Tongue (tissue), 2 donors: ENCODE measurements around the gene GRIK2. TPM values are rescaled to one million over a fixed set of nuclear protein-coding genes. Genes with fewer than 3 reads are reported as not detected.

Experiments
- DNase-seq: peaks from one replicate; pipeline ENCODE4 v3.0.0-alpha.2; 2015
- total RNA-seq: library from RNA; depleted of rRNA; stranded (reverse); fragments of >200 nt; gene quantifications from one replicate; pipeline ENCODE4 v1.2.3, GENCODE V29; 2014

The GRIK2 gene
- total RNA-seq, 1 donor from 2014 or later = 3.1 TPM

DNA sequence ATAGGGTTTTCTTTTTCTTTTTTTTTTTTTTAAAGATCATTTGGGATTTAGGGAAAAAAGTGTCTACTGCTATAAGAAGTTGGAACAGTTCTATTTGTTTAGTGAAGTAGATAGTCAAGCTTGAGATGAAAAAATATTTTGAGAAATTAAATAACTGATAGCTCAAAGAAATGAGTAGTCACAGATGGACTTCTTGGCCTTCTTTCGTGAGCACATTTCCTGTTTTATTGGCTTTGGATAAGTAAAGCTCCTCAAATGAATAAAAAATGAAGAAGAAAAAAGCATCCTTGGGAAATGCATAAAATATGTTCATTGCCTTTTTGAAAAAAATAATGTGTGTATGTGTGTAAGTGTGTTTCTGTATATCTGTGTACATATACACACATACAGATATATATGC lies 515.9 kb downstream of the GRIK2 start:
- DNase-seq = no peak

DNA sequence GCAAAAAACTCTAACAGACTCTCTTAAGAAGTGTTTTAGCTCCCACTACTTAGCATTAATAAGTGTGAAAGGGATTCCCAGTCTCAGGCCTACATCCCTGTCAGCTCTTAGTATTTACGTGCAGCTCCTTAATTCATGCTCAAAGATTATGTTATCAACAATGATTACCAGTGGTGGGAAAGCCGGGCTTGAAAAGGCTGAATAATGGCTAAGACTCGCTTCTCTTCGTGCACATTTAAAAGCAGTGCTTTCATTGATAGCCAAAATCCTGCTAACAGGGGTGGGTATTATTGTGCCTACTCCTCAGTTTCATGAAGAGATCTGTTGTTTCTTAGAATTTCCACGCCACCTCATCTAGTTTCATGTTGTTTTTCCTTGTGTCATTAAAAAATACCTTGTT lies 518.8 kb downstream of the GRIK2 start:
- no peak for DNase-seq

DNA sequence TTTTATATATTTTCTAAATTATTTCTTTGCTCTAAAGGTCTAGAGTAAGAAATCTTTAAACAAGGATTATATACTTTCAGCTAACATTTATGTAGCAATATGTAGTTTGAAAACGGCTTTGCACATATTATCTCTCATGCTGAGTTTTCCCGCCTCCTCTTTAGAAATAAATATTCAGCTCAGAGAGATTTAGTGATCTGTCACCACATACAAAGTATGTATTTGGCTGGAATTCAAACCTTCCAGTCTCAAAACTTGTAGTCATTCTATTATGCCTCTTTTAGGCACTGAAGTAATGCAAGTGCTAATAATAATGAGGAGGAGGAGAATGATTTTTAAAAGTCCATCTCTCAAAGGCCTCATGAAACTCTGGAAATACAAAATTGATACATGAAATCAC lies 525.0 kb downstream of the GRIK2 start:
- DNase-seq = no peak

DNA sequence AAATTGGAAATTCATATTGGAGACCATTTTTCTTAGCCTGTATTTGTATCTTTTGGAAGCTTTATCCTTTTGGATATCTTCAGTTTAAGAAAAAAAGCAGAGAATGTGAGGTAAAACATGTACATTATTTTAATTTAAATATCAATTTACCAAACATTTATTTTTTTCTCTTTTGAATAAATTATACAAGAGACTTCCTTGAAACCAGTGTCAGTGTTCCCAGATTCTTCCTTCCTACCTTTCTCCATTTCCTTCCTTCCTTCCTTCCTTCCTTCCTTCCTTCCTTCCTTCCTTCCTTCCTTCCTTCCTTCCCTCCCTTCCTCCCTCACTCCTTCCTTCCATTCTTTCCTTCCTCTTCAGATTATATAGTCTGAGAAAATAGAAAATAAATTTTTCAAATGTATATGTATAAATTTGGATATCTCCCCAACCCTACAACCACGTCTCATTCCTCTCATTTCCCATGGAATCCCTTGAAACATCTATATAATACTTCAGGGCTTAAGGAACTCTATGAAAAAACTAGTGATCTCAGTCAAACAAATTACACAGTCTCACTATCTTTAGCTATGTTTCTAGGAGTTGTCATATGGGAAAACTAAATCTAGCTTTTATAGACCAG lies 528.4 kb downstream of the GRIK2 start:
- DNase-seq = no peak

DNA sequence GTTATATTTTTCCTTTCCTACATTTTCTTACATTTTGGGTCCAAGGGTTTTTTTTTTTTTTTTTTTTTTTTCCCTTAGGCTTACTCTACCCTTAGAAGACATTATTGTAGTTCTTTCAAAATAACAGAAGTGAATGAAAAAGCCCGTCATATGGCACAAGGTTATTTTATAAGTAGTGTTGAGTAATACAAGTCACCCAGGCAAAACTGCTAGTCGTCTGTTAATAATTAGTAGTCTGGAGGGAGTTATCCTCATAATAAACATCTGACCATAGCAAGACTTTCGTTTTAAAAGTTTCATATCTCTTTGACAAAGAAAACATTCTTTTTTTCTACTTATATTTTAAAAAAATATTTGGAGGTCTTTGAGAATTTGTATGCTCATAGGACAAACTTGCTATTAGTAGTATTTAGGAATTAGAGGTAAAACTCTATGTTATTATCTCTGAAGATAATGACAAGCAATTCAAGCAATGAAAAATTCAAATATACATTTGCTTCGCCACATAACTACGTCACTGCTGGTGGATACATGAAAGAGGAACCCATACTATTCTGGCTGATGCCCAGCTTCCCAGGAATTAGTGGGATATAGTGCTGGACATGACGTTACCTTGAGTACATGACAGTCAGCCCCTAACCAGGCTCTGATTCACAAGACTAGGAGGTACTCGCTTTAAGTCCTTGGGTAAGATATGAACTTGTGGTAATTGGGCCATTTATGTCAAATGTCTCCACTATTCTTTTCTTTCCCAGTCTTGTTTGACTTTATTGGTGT lies 532.8 kb downstream of the GRIK2 start:
- no peak for DNase-seq

DNA sequence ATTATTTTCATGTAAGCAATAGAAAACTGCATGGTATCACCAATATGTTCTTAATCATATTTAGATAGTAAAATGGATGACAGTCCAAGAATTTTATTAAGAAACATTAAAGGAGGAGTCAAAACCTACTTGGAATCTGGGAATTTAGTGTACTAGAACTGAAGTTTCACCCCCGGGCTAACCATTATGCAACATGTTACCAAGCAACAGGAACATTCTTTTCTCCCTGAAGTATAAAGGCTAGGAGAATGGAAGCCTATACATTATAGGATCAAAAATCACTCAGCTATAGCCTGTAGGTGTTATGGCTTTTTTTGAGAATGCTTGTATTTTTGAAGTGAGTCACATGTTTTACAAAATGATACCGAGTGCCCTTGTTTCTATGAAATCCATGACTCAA lies 538.3 kb downstream of the GRIK2 start:
- DNase-seq = no peak

DNA sequence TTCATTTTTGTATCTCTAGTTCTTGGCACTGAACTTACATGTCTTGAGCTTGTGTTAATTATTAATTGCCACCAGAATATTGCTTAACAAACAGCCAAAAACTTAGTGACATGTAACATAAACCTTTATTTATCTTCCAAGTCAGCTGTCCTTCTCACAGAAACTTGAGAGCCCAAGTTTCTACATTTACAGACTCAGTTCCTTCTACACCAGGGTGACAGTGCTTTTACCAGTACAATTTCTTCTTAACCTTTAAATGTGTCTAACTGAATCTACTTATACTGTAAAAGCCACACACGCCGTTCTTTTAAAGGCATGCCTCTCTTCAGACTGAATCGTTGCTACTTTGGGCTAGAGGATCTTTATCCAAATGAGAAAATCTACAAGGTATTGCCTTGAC lies 539.2 kb downstream of the GRIK2 start:
- no peak for DNase-seq

DNA sequence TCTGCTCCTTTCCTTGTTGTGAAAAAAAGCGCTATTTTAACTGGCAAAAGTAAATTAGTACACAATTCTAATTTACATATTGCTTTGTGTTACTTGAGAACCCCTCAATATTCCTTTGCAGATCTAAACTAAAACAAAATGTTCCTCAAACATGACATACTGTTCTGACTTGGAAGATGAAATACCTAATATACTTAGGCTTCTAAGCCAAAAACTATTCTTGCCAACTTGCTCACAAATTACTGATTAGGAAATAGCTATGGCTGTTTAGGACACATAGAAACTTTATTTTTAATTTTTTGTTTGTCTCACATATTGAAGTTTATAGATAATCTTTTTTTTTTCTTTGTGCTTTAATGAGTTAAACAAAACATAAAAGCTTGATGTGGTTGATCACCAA lies 542.2 kb downstream of the GRIK2 start:
- DNase-seq = no peak

DNA sequence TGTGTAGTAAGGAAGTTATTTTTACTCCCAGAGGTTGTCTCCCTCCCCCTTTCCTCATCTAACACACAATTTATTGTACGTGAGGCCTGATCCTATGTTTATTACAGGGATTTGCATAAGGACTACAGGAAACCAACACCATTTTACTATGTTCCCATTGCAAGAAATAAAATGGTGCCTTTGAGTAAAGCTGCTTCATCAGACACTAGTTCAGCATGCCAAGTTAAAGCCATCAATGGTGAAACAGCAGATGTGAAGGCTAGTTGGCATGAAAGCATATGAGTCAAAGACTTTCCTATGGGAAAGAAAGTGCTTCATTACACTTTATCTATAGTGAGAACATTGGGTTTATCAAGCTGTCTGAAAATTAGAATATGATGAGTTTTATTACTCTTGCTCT lies 543.0 kb downstream of the GRIK2 start:
- DNase-seq = no peak

DNA sequence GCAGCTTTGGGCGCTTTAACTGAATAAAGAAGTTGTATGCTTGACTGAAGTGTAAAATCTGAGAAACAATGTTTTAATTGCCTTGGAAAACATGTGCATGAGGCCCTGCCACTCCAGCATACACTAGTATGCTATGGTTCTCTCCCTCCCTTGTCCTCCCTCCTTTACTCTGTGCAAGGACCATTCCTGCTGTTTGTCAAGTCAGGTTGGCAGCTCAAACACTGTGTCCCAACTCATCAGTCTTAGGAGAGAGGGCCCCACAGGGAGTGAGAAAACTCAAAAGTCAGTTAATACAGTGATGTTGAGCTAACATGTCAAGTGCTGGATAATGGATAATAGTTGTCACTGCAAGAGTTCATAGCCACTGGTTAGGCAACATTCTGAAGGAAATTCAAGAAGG lies 543.6 kb downstream of the GRIK2 start:
- no peak for DNase-seq

DNA sequence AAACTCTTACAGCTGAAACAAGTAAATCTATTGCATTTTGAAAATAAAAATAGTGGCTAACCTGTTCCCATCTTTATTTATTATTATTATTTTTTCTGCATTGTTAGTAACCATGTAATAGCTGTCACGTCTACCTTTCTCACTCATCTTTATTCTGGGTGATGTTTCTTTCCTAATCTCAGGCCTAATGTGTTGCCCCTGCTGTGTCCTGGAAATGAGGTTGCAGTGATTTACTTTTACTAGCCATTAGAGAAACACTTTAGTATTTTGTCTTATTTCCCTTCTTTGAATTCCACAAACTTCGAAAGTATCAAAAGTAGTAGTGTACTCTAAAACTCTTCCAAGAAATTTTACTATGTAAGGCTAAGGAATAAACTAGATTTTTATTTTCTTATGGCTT lies 546.9 kb downstream of the GRIK2 start:
- DNase-seq = no peak

DNA sequence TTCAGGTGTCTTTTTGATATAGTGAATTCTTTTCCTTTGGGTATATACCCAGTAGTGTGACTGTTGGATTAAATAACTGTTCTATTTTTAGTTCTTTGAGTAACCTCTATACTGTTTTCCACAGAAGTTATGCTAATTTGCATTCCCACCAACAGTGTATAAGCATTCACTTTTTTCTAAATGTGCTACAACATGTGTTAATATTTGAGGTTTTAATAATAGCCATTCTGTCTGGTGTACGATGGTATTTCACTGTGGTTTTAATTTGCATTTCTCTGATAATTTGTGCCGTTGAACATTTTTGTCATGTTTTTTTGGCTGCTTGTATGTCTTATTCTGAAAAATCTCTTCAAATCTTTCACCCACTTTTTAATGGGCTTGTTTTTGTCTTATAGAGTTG lies 563.5 kb downstream of the GRIK2 start:
- no peak for DNase-seq

DNA sequence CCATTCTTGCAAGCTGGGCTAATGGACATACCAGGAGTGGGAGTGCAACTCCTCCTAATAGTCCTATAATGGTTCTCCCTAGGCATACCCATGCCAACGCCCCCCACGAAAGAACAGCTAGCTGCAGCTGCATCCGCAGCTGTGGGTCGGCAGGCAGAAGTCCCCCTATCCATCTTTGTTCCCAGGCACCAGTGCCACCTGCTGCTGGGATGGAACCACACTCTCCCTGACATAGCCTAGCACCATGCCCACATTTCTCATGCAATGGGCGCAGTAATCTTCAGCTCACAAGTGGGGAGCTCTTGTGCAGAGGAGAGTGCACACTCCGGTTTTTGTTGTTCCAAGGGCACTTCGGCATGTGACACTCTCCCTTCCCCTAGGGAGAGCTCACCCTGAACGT lies 567.8 kb downstream of the GRIK2 start:
- DNase-seq = no peak

DNA sequence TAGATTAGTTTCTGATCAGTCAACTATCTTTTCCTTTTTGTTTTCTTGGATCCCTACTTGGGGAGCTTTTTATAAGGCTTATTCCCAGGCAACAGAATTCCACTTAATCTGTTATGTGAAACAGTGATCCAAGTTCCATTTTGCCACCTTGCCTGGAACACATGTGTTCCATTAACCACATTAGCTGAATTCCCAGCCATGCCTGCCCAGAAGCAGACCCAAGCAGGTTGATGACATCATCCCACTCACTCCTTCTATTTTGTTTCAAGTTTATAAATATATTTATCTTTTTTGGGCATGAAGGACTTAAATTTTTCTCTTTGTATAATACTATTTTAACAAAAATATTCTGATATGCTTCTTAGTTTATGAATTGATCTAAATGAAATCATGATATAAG lies 587.4 kb downstream of the GRIK2 start:
- no peak for DNase-seq

DNA sequence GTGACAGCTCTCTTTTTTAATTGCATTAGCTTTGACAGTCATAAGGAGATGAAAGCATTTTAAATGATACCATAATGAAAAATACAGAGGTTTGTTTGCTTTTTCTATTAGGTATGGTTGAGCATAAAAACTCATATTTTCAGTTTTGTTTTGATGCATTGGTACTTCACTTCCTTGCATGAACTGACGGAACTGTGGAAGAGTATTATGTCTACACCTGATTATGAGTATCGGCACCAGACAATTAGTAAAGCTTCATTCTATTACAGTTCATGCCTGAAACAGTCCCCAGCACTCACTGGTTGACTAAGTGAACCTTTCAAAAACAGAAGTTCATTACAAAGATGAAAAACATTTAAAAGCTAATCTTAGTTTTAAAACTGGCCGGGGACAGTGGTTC lies 593.0 kb downstream of the GRIK2 start:
- no peak for DNase-seq

DNA sequence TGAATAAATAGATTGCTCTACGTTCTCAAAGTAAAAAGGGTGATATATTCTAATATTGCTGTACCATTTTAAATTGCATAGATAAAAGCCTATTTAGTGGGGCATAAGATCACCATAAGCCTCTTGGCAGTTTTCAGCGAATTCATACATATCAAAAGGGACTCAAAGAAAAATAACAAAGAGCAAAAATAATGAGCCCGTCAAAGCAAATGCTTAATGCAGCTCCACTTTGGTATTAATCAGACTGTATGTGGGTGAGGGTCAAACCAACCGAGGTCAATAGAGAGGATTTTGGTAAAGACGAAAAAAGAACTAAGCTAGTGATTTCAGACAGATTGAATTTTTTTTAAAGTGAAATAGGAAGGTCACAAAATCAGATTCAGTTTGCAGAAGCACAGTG lies 598.8 kb downstream of the GRIK2 start:
- no peak for DNase-seq

DNA sequence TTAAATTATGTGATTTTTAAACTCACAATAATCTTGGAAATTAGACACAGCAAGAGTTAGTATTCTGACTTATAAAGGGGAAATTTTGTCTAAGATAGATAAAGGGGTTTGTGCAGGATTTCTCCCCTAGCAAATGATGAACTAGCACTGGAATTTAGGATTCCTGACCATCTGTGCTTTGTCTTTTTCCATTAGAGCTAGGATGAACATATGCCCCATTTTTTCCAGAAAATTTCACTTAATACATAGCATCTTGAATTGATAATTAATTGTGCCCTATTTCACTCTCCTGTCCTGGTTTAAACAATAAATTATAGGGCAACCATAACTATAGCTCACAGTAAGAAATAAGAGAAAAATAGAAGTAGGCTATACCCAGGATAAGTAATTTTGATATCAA lies 601.0 kb downstream of the GRIK2 start:
- DNase-seq = no peak

DNA sequence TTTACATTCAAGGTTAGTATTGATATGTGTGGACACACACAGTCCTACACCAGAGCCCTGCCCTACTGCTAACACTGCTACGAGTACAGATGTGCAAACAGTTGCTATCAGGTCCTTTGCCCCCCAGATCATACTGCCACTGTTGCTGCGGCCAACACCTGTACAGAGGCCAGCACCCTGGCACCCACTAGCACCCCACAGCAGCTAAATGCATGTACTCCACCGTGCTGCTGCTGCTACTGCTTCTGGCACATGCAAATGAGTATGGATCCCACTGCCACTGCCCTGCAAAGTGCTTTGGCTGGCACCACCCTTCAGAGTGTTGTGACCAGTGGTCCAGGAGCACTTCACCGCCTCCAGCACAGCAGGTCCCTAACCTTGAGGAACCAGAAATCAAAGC lies 621.9 kb downstream of the GRIK2 start:
- no peak for DNase-seq

DNA sequence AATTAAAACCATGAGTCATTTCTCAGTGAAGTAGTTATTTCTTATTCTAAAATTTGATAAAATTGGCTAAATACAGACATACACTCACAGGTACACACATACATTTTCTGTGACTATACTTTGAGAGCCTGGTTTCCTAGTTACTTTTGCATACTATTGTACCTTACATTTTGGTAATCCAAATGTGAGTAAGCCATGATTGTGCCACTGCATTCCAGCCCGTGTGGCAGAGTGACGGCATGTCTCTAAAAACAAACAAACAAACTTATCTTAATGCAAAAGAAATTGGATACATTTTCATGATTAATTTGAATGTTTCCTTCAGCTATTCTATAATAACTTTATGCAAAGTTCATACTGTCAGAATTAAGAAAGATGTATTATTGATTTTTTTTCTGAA lies 628.8 kb downstream of the GRIK2 start:
- no peak for DNase-seq

DNA sequence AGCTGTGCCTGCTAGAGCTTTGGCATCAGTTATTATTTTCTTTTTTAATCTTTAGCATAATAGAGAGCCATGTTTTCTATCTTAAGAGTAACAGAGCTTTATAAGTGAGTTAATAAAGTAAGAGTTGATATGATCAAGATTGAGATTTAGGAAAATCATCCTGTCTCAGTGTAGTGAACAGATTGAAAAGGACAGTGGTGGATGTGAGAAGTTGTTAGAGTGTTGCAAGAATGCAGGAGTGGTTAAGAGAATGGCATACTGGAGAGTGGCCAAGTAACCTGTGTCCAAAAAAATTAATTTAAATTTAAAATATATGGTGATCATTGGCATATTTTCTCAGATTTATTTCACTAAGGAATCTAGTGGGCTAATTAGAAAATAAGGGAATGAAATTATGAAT lies 629.3 kb downstream of the GRIK2 start:
- DNase-seq = no peak

DNA sequence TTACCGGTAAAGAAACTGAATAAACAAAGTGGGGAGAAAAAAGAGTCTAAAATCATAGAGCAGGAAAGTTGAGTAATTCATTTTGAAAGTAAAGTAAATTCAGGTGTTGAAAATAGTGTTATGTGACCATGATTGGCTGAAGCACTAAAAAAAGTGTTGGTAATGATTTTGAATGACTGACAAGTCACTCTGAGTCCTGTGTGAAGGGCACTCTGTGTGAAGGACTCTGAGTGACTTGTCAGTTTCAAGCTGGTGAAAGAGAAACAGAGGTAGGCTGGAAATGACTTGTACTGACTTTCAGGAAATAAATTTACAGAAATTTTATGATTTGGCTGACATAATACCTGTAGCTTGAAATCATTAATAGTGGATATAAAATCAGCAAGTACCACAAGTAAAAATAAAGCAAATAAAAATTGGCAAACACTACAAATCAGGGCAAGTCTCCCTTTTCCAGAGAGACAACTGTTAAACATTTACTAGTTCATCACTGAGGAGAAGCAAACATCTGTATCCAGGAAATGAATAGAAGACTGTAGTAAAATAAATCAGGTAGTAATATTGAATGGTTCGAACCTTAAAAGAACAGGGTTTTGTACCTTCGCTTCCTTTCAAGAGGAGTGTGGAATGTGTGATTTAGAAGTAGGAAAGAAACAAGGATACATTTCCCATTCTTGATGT lies 630.6 kb downstream of the GRIK2 start:
- no peak for DNase-seq

DNA sequence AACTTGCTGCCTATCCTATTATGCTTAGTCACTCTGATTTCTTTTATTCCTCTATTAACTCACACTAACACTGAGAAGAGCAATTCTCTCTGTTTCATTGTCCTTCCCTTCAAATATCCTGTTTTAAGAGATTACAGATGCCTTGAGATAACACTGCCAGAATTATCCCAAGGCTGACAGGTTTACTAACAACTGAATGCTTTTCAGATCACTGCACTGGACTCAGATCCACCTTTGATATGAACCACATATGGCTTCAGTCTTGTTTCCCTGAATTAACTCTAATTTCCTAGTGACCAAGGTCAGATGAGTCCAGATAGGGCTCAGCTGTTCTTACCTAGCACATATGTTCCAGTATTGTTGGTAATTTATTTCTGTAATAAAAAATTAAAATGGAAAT lies 633.1 kb downstream of the GRIK2 start:
- no peak for DNase-seq

DNA sequence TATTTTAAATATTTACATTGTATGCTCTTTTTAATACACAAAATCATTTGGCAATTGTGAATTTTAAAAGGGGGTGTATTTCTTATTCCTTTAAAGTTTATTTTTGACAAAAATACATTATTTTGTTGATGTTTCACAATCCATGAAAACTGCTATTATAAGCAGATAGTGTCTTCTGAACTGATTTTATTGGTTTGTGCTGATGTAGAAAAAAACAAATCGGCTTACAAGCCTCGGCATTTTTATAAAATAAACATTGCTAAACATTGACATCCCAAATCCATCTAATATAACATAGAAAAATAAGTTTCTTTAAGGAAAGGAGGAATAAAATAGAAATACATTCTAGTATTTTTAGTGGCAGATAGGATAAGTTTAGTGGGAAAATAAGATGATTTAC lies 634.7 kb downstream of the GRIK2 start:
- no peak for DNase-seq

DNA sequence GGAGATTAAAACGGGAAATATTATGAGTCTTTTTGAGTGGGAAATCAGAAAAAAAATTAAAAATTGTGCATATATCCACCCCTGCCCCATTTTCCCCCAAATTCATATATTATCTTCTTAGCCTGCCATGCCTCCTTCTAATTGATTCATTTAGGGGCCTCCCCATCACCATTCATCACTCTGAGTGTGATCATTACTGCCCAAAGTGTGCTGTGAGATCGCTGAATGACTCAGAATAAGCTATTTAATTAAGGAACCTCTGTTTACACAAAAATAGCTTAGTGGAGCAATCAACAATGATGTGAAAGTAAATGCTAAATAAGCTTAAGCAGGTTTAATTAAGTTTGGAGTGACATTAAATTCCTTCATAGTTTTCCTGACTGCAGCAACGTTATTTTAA lies 645.5 kb downstream of the GRIK2 start:
- DNase-seq = no peak
